Left cardiac atrium (tissue), 2 donors: ENCODE data around the gene CLEC4A. TPM values are rescaled to one million over a fixed set of nuclear protein-coding genes. Genes with fewer than 3 reads are reported as not detected.

Experiments
- total RNA-seq, 2 donors: library from RNA; stranded (reverse); fragmentation: NEBNext Ultra II Directional; extraction: Animal tissue kit (Norgen Biotek cat#: 25700); gene quantifications; one replicate each; pipeline ENCODE4 v1.2.1, GENCODE V29; 2021
- donor health status: DM: no; HTN: yes; CAD: no; lungs with severe emphysema.
- donor health status: DM: yes; HTN: yes; CAD: no.

CLEC4A gene
- total RNA-seq, 2 donors from 2014 or later: 1.0 to 1.7 TPM

Other genes starting within 250 kb of the CLEC4A start
- 10 to 100 TPM; 21.6 to 33.5 TPM for gene SLC2A3, start 187.4 kb upstream of the CLEC4A start, total RNA-seq
- 10 to 100 TPM; 18.9 to 19.5 TPM for gene FOXJ2, start 90.9 kb upstream of the CLEC4A start, total RNA-seq
- gene C3AR1, start 57.3 kb upstream of the CLEC4A start, total RNA-seq: 10 to 100 TPM; 10.4 to 22.0 TPM
- gene NECAP1, start 41.3 kb upstream of the CLEC4A start, total RNA-seq: 10 to 100 TPM; 21.2 to 28.8 TPM
- not detected for gene ZNF705A, start 33.4 kb downstream of the CLEC4A start, total RNA-seq
- gene FAM90A1, start 104.0 kb downstream of the CLEC4A start, total RNA-seq: under 1 TPM; 0.16 to 0.62 TPM